Erythroblast (primary cell): Measurements from ENCODE around the gene PRKCE.

Experiments used
- GATA1 ChIP-seq: IDR thresholded peaks from 2 replicates; pipeline ENCODE4 v1.6.1; 2011; ENCODE audit warnings: low read depth, mild to moderate bottlenecking, control low read depth, low read length, moderate library complexity
- POLR2A ChIP-seq: IDR thresholded peaks from 2 replicates; pipeline ENCODE4 v1.6.1; 2011; ENCODE audit warnings: mild to moderate bottlenecking, low read length

DNA sequence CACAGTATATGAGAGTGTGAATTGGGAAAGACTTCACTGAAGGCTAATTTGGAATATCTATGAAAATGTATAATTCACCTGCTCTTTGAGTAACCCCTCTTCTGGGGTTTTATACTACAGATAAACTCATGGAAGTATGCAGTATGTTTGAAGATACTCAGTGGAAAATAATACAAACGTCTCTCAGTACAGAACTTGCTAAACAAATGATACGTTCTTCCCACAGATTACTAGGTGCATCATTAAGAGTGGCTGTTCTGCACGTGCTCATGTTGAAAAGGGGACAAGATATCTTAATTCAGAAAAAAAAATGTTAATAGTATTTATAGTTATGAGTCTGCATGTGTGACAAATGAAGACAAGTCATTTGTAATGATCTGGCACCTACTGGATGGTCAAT is 575.5 kb downstream of the PRKCE start:
- TF ChIP-seq POLR2A (no peak), GATA1 (no peak)
